HG03469 (cell line): ENCODE data around the gene SVEP1.

ENCODE experiments used
- ATAC-seq: cut with Tn5 transposase; IDR thresholded peaks from one replicate; pipeline ENCODE4 v1.9.1; 2021; ENCODE audit warnings: mild to moderate bottlenecking, moderate library complexity, moderate number of reproducible peaks; ENCODE audit not compliant: unreplicated experiment

Gene SVEP1

GRCh38 chr9:110528645-110529044 is 50.9 kb downstream of the SVEP1 start:
- no peak for ATAC-seq

GRCh38 chr9:110526426-110526825 is 53.1 kb downstream of the SVEP1 start:
- ATAC-seq: no peak

DNA sequence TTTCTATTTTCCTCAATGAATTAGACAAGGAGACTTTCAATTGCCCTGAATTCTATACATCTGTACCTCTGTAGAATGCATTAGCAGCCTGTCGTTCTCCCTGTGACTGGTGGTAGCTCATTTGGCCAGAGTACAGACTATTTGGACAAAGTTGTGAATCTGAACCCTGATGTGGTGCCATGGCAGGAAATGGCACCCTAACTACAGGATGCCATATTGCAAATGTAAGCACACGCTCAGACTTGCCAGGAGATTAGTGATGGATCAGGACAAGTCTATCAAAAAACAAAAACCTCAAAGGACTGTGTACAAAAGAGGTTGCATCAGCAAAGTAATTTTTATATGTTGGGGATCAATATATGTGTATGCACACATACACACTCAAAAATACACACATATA is 58.3 kb downstream of the SVEP1 start:
- ATAC-seq: no peak

- no peak for ATAC-seq
These were observed 59.3 kb downstream of the SVEP1 start for GRCh38 chr9:110520120-110520701.

DNA sequence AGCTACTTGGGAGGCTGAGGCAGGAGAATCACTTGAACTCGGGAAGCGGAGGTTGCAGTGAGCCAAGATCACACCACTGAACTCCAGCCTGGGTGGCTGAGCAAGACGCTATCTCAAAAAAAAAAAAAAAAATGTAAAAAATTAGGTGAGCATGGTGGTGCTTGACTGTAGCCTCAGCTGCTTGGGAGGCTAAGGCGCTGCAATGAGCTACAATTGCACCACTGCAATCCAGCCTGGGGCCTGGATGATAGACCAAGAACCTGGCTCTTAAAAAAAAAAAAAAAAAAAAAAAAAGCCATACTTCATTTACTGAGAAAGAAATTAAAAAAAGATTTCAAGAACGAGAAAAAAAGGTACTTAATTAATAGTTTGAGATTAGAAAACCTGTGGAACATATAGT is 62.1 kb downstream of the SVEP1 start:
- ATAC-seq: no peak

GRCh38 chr9:110514897-110515296 is 64.6 kb downstream of the SVEP1 start:
- ATAC-seq: no peak

- no peak for ATAC-seq
These were observed 66.7 kb downstream of the SVEP1 start for GRCh38 chr9:110512817-110513216.

DNA sequence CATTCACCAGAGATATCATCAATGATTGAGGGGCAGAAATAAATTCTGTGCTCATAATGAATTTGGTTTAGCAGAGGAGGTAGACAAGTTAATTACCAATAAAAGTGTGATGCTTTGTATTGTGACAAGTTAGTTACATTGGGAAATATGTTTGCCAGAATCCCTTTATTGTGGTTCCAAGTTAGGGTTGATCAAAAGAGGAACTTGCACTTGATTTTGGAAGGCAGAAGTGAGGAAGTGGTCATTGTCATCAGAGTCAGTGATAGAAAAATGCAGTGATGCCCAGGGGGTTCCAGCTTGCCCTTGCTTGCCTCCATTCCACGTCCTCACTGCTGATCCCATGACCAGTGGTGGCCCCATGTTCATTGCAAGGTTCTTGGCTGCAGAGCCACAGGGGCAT is 69.7 kb downstream of the SVEP1 start:
- no peak for ATAC-seq

- ATAC-seq: no peak
These were observed 76.7 kb downstream of the SVEP1 start for GRCh38 chr9:110502842-110503241.

- ATAC-seq: no peak
These were observed 79.9 kb downstream of the SVEP1 start for GRCh38 chr9:110499608-110500007.

- no peak for ATAC-seq
These were observed 92.3 kb downstream of the SVEP1 start for GRCh38 chr9:110487196-110487595.

DNA sequence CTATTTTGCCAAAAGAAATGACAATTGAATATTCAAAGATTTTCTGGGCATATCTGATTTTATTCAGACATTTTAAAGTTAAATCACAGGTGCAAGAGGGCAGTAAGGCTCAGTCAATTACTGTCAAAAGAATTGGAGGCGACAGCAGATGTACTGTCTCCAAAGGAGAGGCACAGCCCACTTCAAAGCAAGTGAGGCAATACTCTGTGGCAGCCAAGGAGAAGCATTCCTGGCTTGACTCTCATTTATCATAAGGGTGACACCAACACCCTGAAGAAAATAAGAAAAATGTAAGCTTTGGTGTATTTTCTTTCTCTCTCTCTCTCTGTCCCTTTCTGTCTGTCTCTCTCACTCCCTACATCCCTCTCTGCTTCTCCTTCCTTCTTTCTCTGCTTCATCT is 93.3 kb downstream of the SVEP1 start:
- ATAC-seq: no peak

GRCh38 chr9:110479481-110479880 is 100.1 kb downstream of the SVEP1 start:
- no peak for ATAC-seq

GRCh38 chr9:110476251-110476650 is 103.3 kb downstream of the SVEP1 start:
- ATAC-seq: no peak

DNA sequence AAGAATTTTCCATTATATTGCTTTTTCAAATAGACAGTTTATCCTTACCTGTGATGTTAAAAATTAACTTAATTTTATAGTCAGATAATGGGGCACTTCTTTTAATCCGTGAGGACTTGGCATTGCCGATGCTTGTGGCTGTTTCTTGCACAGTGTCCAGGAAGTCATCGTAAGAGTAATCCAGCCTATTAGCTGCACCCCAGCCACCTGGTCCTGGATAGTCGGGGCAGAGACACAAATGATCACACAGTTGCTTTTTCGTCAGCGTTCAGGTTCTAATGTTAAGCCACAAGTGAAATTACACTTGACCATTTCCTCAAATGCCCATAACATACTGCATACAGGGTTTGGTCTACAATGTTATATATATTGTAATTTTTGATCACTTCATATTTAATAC is 107.4 kb downstream of the SVEP1 start:
- ATAC-seq: no peak

GRCh38 chr9:110468950-110469349 is 110.6 kb downstream of the SVEP1 start:
- ATAC-seq: no peak

DNA sequence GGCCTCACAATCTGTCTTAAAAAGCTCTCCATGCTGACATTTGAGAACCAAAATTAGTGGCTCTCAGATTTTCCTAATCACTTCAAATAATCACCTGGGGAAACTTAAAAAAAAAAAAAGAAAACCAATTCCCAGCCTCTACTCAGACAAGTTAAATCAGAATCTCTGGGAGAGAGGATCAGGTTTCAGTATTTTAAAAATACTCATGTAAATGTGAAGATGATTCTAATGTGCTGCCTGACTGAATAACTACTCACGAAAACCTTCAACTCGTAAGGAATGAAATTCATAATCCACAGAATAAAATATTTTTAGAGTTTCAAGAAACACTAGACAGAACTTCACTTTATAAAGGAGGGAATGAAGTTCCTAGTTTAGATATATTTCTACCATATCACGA is 114.4 kb downstream of the SVEP1 start:
- no peak for ATAC-seq

DNA sequence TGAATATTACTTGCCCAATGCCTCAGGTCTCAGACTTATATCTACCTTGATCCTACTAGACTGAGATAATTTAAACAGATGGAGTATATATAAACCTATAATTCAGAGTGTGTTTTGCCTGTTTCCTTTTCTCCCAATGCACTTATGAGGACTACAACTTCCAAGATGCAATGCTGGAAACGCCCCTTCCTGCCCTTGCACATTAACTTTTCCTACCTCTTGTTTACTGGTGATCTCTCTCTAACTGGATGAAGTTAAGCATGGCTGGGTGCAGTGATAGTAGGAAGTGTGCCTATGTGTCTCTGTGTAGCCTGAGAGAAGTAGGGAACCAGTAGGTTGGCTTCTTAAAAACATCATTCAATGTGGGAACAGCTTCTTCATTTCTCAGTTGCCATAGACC is 115.2 kb downstream of the SVEP1 start:
- no peak for ATAC-seq

DNA sequence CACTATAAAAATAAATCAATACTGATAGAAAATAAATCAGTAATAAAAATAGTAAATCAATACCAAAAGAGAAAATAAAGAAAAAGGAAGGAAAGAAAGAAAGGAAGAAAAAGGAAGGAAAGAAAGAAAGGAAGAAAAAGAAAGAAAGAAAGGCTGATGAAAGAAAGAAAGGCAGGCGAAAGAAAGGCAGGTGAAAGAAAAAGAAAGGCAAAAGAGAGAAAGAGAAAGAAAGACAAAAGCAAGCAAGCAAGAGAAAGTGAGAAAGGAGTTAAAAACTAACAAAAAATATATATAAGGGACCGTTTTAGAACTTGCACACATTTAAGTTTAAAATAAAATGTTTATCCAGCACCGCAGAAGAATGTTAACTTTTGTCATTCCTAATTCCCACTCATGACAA is 116.0 kb downstream of the SVEP1 start:
- ATAC-seq: no peak

GRCh38 chr9:110457245-110457644 is 122.3 kb downstream of the SVEP1 start:
- no peak for ATAC-seq

- no peak for ATAC-seq
These were observed 122.9 kb downstream of the SVEP1 start for GRCh38 chr9:110456681-110457080.

- ATAC-seq: no peak
These were observed 123.7 kb downstream of the SVEP1 start for GRCh38 chr9:110455860-110456259.

DNA sequence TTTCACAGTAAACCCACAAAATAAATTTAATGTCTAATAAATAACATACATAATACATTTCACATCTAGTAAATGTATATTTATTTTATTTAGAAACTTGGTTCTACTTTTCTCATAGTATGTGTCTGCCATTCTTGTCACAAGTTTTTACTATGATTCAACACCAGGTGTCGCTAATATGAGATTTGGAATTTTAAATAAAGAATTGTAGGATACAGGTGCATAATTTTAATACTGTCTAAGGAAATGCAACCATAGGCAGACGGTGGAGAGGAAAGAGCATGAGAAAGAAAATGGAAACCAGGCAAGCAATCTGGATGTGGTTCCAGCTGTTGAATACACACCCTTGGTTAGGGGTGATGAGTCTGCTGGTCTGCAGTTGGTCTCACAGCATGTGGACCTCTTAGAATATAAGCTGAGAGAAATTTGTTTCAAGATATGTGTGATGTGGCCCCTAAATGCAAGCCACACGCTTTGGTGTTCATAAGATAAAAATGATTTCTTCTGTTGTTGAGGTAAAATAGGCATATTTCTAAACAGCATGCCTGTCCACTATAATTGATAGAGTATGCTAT is 127.2 kb downstream of the SVEP1 start:
- no peak for ATAC-seq
